G401 (cell line): ENCODE data around the gene ADGRE2. TPM values are rescaled to one million over a fixed set of nuclear protein-coding genes. Genes with fewer than 3 reads are reported as not detected.

Experiments used
- DNase-seq: peaks from one replicate; pipeline ENCODE4 v3.0.0-alpha.2; 2015; ENCODE audit warnings: low spot score
- in situ Hi-C: cut with HindIII; loops from 2 replicates; pipeline ENCODE4 v1.10.0; 2016; ENCODE audit warnings: low sequenced_read_pairs, mixed read lengths
- total RNA-seq: library from RNA; depleted of rRNA; stranded (reverse); fragments of >200 nt; shearing (Covaris generic); gene quantifications from 2 replicates; pipeline ENCODE4 v1.2.3, GENCODE V29; 2014; rRNA removed

Gene ADGRE2
- total RNA-seq, 1 experiment from 2014 or later, result not detected

- no peak for DNase-seq
- in situ Hi-C loops, result no loop called here
These were observed 83.6 kb downstream of the ADGRE2 start for GRCh38 chr19:14694641-14695266.

GRCh38 chr19:14689598-14690503 lies 88.5 kb downstream of the ADGRE2 start, which contains the start of gene ZNF333:
TSS of gene ZNF333 (plus strand) at chr19:14690048. CDS start at chr19:14693492, 3,444 bp downstream.
- in situ Hi-C loops, result loop anchor here (10.0 kb wide), 1 partner anchor 125 kb away; no protein-coding TSS in a partner anchor
- DNase-seq, result peak; percentile 91

DNA sequence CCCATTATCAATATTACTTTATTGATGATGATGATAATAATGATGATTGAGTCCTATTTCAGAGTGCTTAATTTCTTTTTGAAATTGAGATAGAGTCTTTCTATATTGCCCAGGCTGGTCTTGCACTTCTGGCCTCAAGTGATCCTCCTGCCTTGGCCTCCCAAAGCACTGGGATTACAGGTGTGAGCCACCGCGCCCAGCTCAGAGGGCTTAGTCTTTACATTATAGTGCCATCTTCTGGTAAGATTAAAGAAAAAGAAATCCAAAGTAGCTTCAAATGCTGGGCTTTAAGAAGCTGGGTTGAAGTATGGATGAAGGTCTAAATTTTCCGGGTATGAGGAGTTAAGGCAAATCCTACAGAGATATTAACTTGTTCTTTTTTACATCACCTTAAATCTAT lies 91.9 kb downstream of the ADGRE2 start:
- peak; percentile 2 for DNase-seq
- in situ Hi-C loops, result loop anchor here (10.0 kb wide), 1 partner anchor 122 kb away; no protein-coding TSS in a partner anchor

- in situ Hi-C loops, result loop anchor here (10.0 kb wide), 1 partner anchor 119 kb away; no protein-coding TSS in a partner anchor
- DNase-seq, result no peak
These were observed 94.9 kb downstream of the ADGRE2 start for GRCh38 chr19:14683439-14683838.

Other genes starting within 250 kb of the ADGRE2 start
- gene TECR, start 249.0 kb downstream of the ADGRE2 start, total RNA-seq, result 166 and 226 TPM in 2 replicates
- gene NDUFB7, start 206.5 kb downstream of the ADGRE2 start, total RNA-seq, result 287 and 394 TPM in 2 replicates
- gene CLEC17A, start 195.5 kb downstream of the ADGRE2 start, total RNA-seq, result not detected in 2 replicates
- gene ADGRE3, start 103.7 kb downstream of the ADGRE2 start, total RNA-seq, result not detected in 2 replicates
- 8.8 and 9.8 TPM in 2 replicates for gene ZNF333, start 88.5 kb downstream of the ADGRE2 start, total RNA-seq
- not detected in 2 replicates for gene OR7A5, start 56.6 kb upstream of the ADGRE2 start, total RNA-seq
- not detected in 2 replicates for gene OR7C1, start 56.6 kb upstream of the ADGRE2 start, total RNA-seq
- not detected in 2 replicates for gene OR7A10, start 70.4 kb upstream of the ADGRE2 start, total RNA-seq
- gene OR7A17, start 107.6 kb upstream of the ADGRE2 start, total RNA-seq, result not detected in 2 replicates
- not detected in 2 replicates for gene OR7C2, start 162.9 kb upstream of the ADGRE2 start, total RNA-seq
- 3.7 TPM in 1 of 2 replicates, not detected in the other for gene SLC1A6, start 201.3 kb upstream of the ADGRE2 start, total RNA-seq